ENCODE measurements around the gene PLPPR1.

Gene PLPPR1

GRCh38 chr9:101138509-101138908, 110.0 kb downstream of the PLPPR1 start:
- POLR2A ChIA-PET (ENCODE audit: low non-redundant PET) = no interaction called here
- CTCF ChIA-PET = no interaction called here
- no peak for DNase-seq (ENCODE audit: low spot score)
- H3K27ac ChIP-seq = no peak overlapping the region
- no peak for TF ChIP-seq CTCF (conservative IDR thresholded peaks at IDR 0.05; ENCODE audit: low read depth)

GRCh38 chr9:101139082-101139481, 110.6 kb downstream of the PLPPR1 start:
- CTCF ChIA-PET = no interaction called here

GRCh38 chr9:101140764-101141163, 112.2 kb downstream of the PLPPR1 start:
- POLR2A ChIA-PET (ENCODE audit: low non-redundant PET) = no interaction called here
- no peak for TF ChIP-seq CTCF (conservative IDR thresholded peaks at IDR 0.05; ENCODE audit: low read depth)
- CTCF ChIA-PET = no interaction called here
- no peak overlapping the region for H3K27ac ChIP-seq
- no peak for DNase-seq (ENCODE audit: low spot score)

More at GRCh38 chr9:101139082-101139481, 110.6 kb downstream of the PLPPR1 start:
- no peak overlapping the region for H3K27ac ChIP-seq
- POLR2A ChIA-PET (ENCODE audit: low non-redundant PET) = no interaction called here
- no peak for DNase-seq (ENCODE audit: low spot score)
- no peak for TF ChIP-seq CTCF (conservative IDR thresholded peaks at IDR 0.05; ENCODE audit: low read depth)

- POLR2A ChIA-PET (ENCODE audit: low non-redundant PET) = no interaction called here
- CTCF ChIA-PET = no interaction called here
Measured at GRCh38 chr9:101146508-101146907, 118.0 kb downstream of the PLPPR1 start.

GRCh38 chr9:101148344-101148743, 119.8 kb downstream of the PLPPR1 start:
- ChIA-PET POLR2A (ENCODE audit: low non-redundant PET) (no interaction called here), CTCF (no interaction called here)
- DNase-seq (ENCODE audit: low spot score) = no peak
- H3K27ac ChIP-seq = no peak overlapping the region
- TF ChIP-seq CTCF (conservative IDR thresholded peaks at IDR 0.05; ENCODE audit: low read depth) = no peak

More at GRCh38 chr9:101146508-101146907, 118.0 kb downstream of the PLPPR1 start:
- H3K27ac ChIP-seq = no peak overlapping the region
- DNase-seq (ENCODE audit: low spot score) = no peak
- TF ChIP-seq CTCF (conservative IDR thresholded peaks at IDR 0.05; ENCODE audit: low read depth) = no peak

GRCh38 chr9:101158361-101158760, 129.8 kb downstream of the PLPPR1 start:
- H3K27ac ChIP-seq = no peak overlapping the region
- no peak for TF ChIP-seq CTCF (conservative IDR thresholded peaks at IDR 0.05; ENCODE audit: low read depth)
- POLR2A ChIA-PET (ENCODE audit: low non-redundant PET) = no interaction called here
- DNase-seq (ENCODE audit: low spot score) = no peak
- CTCF ChIA-PET = interaction anchor here (0.5 kb wide), 2 partner anchors 8 to 1475 kb away, joined by 3 to 5 read pairs; no protein-coding TSS in a partner anchor

GRCh38 chr9:101162231-101162630, 133.7 kb downstream of the PLPPR1 start:
- ChIA-PET CTCF (interaction anchor here (0.6 kb wide), 1 partner anchor 1671 kb away, joined by 3 read pairs; no protein-coding TSS in a partner anchor), POLR2A (ENCODE audit: low non-redundant PET) (no interaction called here)
- TF ChIP-seq CTCF (conservative IDR thresholded peaks at IDR 0.05; ENCODE audit: low read depth) = no peak
- no peak for DNase-seq (ENCODE audit: low spot score)
- H3K27ac ChIP-seq = no peak overlapping the region
